ENCODE measurements around the gene CDC27. TPM values are rescaled to one million over a fixed set of nuclear protein-coding genes. Genes with fewer than 3 reads are reported as not detected.

The CDC27 gene
- total RNA-seq, 1 donor from 2014 or later, result 93.4 TPM

- Mint-ChIP-seq H3K27me3 (no peaks in the 10 kb centered on the region), H3K9me3 (no peaks in the 10 kb centered on the region), H3K4me3 (peak overlapping the region; percentile 19), H3K4me1 (ENCODE audit: unreplicated experiment) (peaks cover 19% of the 10 kb centered on the region), H3K27ac (peak overlapping the region; percentile 90), H3K36me3 (no peaks in the 10 kb centered on the region)
- DNase-seq (ENCODE audit: extremely low spot score, unreplicated experiment), result no peak
- no peak for TF ChIP-seq CTCF (conservative IDR thresholded peaks at IDR 0.05)
Measured at GRCh38 chr17:47204722-47205418, 15.8 kb upstream of the CDC27 start.

- DNase-seq (ENCODE audit: extremely low spot score, unreplicated experiment), result no peak
- Mint-ChIP-seq H3K27ac (no peak overlapping the region), H3K27me3 (no peaks in the 10 kb centered on the region), H3K4me1 (ENCODE audit: unreplicated experiment) (peaks cover 14% of the 10 kb centered on the region), H3K36me3 (no peaks in the 10 kb centered on the region), H3K9me3 (no peaks in the 10 kb centered on the region), H3K4me3 (no peak overlapping the region)
- TF ChIP-seq CTCF (conservative IDR thresholded peaks at IDR 0.05), result no peak
Measured at GRCh38 chr17:47203984-47204721, 15.1 kb upstream of the CDC27 start.

- H3K4me1 Mint-ChIP-seq (ENCODE audit: unreplicated experiment), result peaks cover 14% of the 10 kb centered on the region
- H3K36me3 Mint-ChIP-seq, result no peaks in the 10 kb centered on the region
- H3K4me3 Mint-ChIP-seq, result no peak overlapping the region
- peak overlapping the region; percentile 19 for H3K27ac Mint-ChIP-seq
- no peak for TF ChIP-seq CTCF (conservative IDR thresholded peaks at IDR 0.05)
- no peaks in the 10 kb centered on the region for H3K27me3 Mint-ChIP-seq
- no peaks in the 10 kb centered on the region for H3K9me3 Mint-ChIP-seq
- DNase-seq (ENCODE audit: extremely low spot score, unreplicated experiment), result no peak
Measured at GRCh38 chr17:47201166-47201565, 12.1 kb upstream of the CDC27 start.

- peaks cover 5% of the 10 kb centered on the region for H3K9me3 Mint-ChIP-seq
- H3K27me3 Mint-ChIP-seq, result no peaks in the 10 kb centered on the region
- TF ChIP-seq CTCF (conservative IDR thresholded peaks at IDR 0.05), result no peak
- no peak overlapping the region for H3K27ac Mint-ChIP-seq
- DNase-seq (ENCODE audit: extremely low spot score, unreplicated experiment), result no peak
- H3K4me3 Mint-ChIP-seq, result no peak overlapping the region
- H3K4me1 Mint-ChIP-seq (ENCODE audit: unreplicated experiment), result peaks cover 8% of the 10 kb centered on the region
- no peaks in the 10 kb centered on the region for H3K36me3 Mint-ChIP-seq
Measured at GRCh38 chr17:47200325-47200664, 11.2 kb upstream of the CDC27 start.

- no peaks in the 10 kb centered on the region for H3K36me3 Mint-ChIP-seq
- DNase-seq (ENCODE audit: extremely low spot score, unreplicated experiment), result no peak
- H3K4me3 Mint-ChIP-seq, result no peak overlapping the region
- TF ChIP-seq CTCF (conservative IDR thresholded peaks at IDR 0.05), result no peak
- peaks cover 2% of the 10 kb centered on the region for H3K4me1 Mint-ChIP-seq (ENCODE audit: unreplicated experiment)
- no peak overlapping the region for H3K27ac Mint-ChIP-seq
- peaks cover 5% of the 10 kb centered on the region for H3K9me3 Mint-ChIP-seq
- H3K27me3 Mint-ChIP-seq, result no peaks in the 10 kb centered on the region
Measured at GRCh38 chr17:47199627-47200324, 10.7 kb upstream of the CDC27 start.
